Ovary (tissue), 3 donors: ENCODE results near the gene MMP25.

Experiments
- CTCF ChIP-seq, 3 donors: fragments of 450-650 bp in 2 of 3; fragments of 200-600 bp in 1 of 3; IDR thresholded peaks; one replicate each; pipeline versions ENCODE4 v1.5.1 to v1.8.0; 2016 to 2022; ENCODE audit warnings: antibody characterized with exemption in 3 of 3, mild to moderate bottlenecking in 1 of 3
- EP300 ChIP-seq: sonication (generic); formaldehyde crosslinking; IDR thresholded peaks from one replicate; pipeline ENCODE4 v1.6.1; 2017; ENCODE audit warnings: antibody characterized with exemption
- POLR2A ChIP-seq: fragments of 450-650 bp; IDR thresholded peaks from one replicate; pipeline ENCODE4 v1.6.1; 2017; ENCODE audit warnings: antibody characterized with exemption, mild to moderate bottlenecking, moderate library complexity
- donor health status: DM: no; HTN: no; CAD: no.

GRCh38 chr16:3004319-3004718, 42.0 kb upstream of the MMP25 start:
- TF ChIP-seq CTCF (IDR thresholded peaks at IDR 0.05) (no peak), POLR2A (no peak), EP300 (no peak)
